ENCODE measurements around the gene INTS15. TPM values are rescaled to one million over a fixed set of nuclear protein-coding genes. Genes with fewer than 3 reads are reported as not detected.

The INTS15 gene
- polyA plus RNA-seq, 1 donor from 2014 or later: 36.2 TPM

GRCh38 chr7:6647541-6647940 lies 57.7 kb downstream of the INTS15 start:
- Histone ChIP-seq H3K4me2 (ENCODE audit: low read length) (no peak overlapping the region), H3K36me3 (ENCODE audit: insufficient read depth, low read length) (peaks cover 15% of the 10 kb centered on the region), H3K9ac (ENCODE audit: low read length) (no peak overlapping the region), H2AFZ (ENCODE audit: low read depth, low read length) (no peak overlapping the region), H4K20me1 (ENCODE audit: insufficient read depth) (no peaks in the 10 kb centered on the region), H3K27me3 (ENCODE audit: insufficient read depth, low read depth, low read length) (no peaks in the 10 kb centered on the region), H3K4me3 (ENCODE audit: low read length) (no peak overlapping the region), H3F3A (ENCODE audit: insufficient read depth, low read length, poor library complexity, severe bottlenecking) (no peaks in the 10 kb centered on the region), H3K79me2 (replicated peaks; ENCODE audit: insufficient read depth, low read length) (no peaks in the 10 kb centered on the region), H3K9me3 (ENCODE audit: low read length) (peaks cover 6% of the 10 kb centered on the region), H3K9me2 (ENCODE audit: insufficient read depth, low read length) (no peaks in the 10 kb centered on the region), H3K27ac (ENCODE audit: low read length) (no peak overlapping the region)
- TF ChIP-seq MXI1 (conservative IDR thresholded peaks at IDR 0.05; ENCODE audit: poor library complexity, severe bottlenecking) (no peak), POLR2AphosphoS5 (IDR thresholded peaks at IDR 0.05) (no peak), RAD21 (conservative IDR thresholded peaks at IDR 0.05) (no peak), TAF1 (IDR thresholded peaks at IDR 0.05; ENCODE audit: low read depth) (no peak)

DNA sequence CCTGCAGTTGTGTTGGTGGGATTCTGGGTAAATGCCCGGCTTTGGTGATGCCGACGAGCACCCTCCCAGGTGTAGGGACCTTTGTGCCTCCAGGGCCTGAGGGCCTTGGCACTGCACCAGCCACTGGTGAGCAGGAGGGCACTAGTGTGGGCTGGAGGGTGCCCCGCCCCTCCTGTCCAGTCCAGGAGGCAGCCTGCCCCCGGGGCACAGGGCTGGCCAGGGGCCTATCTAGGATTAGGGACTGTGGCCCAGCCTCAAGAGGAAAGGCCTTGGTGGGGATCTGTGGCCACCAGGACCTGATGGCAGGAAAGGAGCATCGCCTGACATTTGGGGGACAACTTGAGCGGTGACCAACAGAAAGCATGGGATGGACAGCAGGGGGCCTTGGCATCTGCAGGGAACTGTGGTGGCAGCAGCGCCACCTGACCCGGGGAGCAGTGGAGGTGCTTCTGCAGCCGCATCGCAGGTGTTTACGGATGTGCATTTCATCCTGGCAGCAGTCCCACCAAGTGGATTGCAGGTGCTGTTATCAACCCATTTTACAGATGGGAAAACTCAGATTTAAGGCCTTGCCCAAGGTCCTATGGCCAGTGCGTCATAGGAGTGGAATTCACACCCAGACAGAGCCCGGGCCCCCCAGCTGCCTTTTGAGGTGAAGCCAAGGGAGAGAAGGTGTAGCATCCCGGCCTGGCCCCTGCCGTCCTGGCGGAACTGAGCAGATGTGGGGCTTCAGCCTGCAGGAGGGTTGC lies 58.4 kb downstream of the INTS15 start:
- TF ChIP-seq EP300 (conservative IDR thresholded peaks at IDR 0.05; ENCODE audit: poor library complexity, severe bottlenecking): no peak
- TF ChIP-seq MXI1 (conservative IDR thresholded peaks at IDR 0.05; ENCODE audit: poor library complexity, severe bottlenecking): no peak
- TF ChIP-seq POLR2AphosphoS5 (IDR thresholded peaks at IDR 0.05): no peak
- no peak for TF ChIP-seq CTCF (IDR thresholded peaks at IDR 0.05; ENCODE audit: poor library complexity, severe bottlenecking)
- TF ChIP-seq TAF1 (IDR thresholded peaks at IDR 0.05; ENCODE audit: low read depth): no peak
- no peak for TF ChIP-seq EZH2 (IDR thresholded peaks at IDR 0.05; ENCODE audit: borderline replicate concordance, insufficient read depth, low read length, poor library complexity, severe bottlenecking)
- H3K36me3 ChIP-seq (ENCODE audit: insufficient read depth, low read length): peaks cover 15% of the 10 kb centered on the region
- no peak overlapping the region for H3K9ac ChIP-seq (ENCODE audit: low read length)
- H4K20me1 ChIP-seq (ENCODE audit: insufficient read depth): no peaks in the 10 kb centered on the region
- H3F3A ChIP-seq (ENCODE audit: insufficient read depth, low read length, poor library complexity, severe bottlenecking): no peaks in the 10 kb centered on the region
- H3K79me2 ChIP-seq (replicated peaks; ENCODE audit: insufficient read depth, low read length): no peaks in the 10 kb centered on the region
- no peak overlapping the region for H3K27ac ChIP-seq (ENCODE audit: low read length)
- H3K4me3 ChIP-seq (ENCODE audit: low read length): no peak overlapping the region
- no peaks in the 10 kb centered on the region for H3K9me2 ChIP-seq (ENCODE audit: insufficient read depth, low read length)
- no peak overlapping the region for H2AFZ ChIP-seq (ENCODE audit: low read depth, low read length)
- H3K27me3 ChIP-seq (ENCODE audit: insufficient read depth, low read depth, low read length): no peaks in the 10 kb centered on the region
- H3K9me3 ChIP-seq (ENCODE audit: low read length): peaks cover 6% of the 10 kb centered on the region
- no peak overlapping the region for H3K4me2 ChIP-seq (ENCODE audit: low read length)

- no peak overlapping the region for H3K9ac ChIP-seq (ENCODE audit: low read length)
- no peak overlapping the region for H3K4me2 ChIP-seq (ENCODE audit: low read length)
- no peaks in the 10 kb centered on the region for H3K79me2 ChIP-seq (replicated peaks; ENCODE audit: insufficient read depth, low read length)
- no peak for TF ChIP-seq REST (IDR thresholded peaks at IDR 0.05; ENCODE audit: borderline replicate concordance)
- TF ChIP-seq SMC3 (conservative IDR thresholded peaks at IDR 0.05; ENCODE audit: poor library complexity): no peak
- TF ChIP-seq CTCF (IDR thresholded peaks at IDR 0.05; ENCODE audit: poor library complexity, severe bottlenecking): no peak
- no peak for TF ChIP-seq POLR2AphosphoS5 (IDR thresholded peaks at IDR 0.05)
- no peak for TF ChIP-seq EP300 (conservative IDR thresholded peaks at IDR 0.05; ENCODE audit: poor library complexity, severe bottlenecking)
- TF ChIP-seq EZH2 (IDR thresholded peaks at IDR 0.05; ENCODE audit: borderline replicate concordance, insufficient read depth, low read length, poor library complexity, severe bottlenecking): no peak
- no peak for TF ChIP-seq TAF1 (IDR thresholded peaks at IDR 0.05; ENCODE audit: low read depth)
- TF ChIP-seq RAD21 (conservative IDR thresholded peaks at IDR 0.05): no peak
- no peaks in the 10 kb centered on the region for H3F3A ChIP-seq (ENCODE audit: insufficient read depth, low read length, poor library complexity, severe bottlenecking)
- H4K20me1 ChIP-seq (ENCODE audit: insufficient read depth): no peaks in the 10 kb centered on the region
- peaks cover 6% of the 10 kb centered on the region for H3K9me3 ChIP-seq (ENCODE audit: low read length)
- H3K27me3 ChIP-seq (ENCODE audit: insufficient read depth, low read depth, low read length): no peaks in the 10 kb centered on the region
- no peak overlapping the region for H2AFZ ChIP-seq (ENCODE audit: low read depth, low read length)
- H3K4me3 ChIP-seq (ENCODE audit: low read length): no peak overlapping the region
- H3K27ac ChIP-seq (ENCODE audit: low read length): no peak overlapping the region
- peaks cover 15% of the 10 kb centered on the region for H3K36me3 ChIP-seq (ENCODE audit: insufficient read depth, low read length)
- no peaks in the 10 kb centered on the region for H3K9me2 ChIP-seq (ENCODE audit: insufficient read depth, low read length)
Observed at GRCh38 chr7:6648815-6649104, 58.9 kb downstream of the INTS15 start.
